Lung (tissue), 12 donors: Measurements from ENCODE around the gene CD8A. TPM values are rescaled to one million over a fixed set of nuclear protein-coding genes. Genes with fewer than 3 reads are reported as not detected.

ENCODE experiments used
- ATAC-seq: fragments of 200-7000 bp; cut with Tn5 transposase; one replicate; pipeline ENCODE4 v1.9.1; 2020; ENCODE audit warnings: moderate number of reproducible peaks; ENCODE audit not compliant: insufficient read depth, low FRiP score
- DNase-seq, 3 donors: peaks; one replicate each; pipeline ENCODE4 v3.0.0-alpha.2; 2013 to 2017
- H3K27ac ChIP-seq, 2 donors: one replicate each; pipeline ENCODE4 v1.5.1; 2013; ENCODE audit warnings: mild to moderate bottlenecking in 2 of 2, moderate library complexity in 2 of 2, control low read depth in 1 of 2, inconsistent platforms in 1 of 2, low read depth in 1 of 2, low read length in 1 of 2
- H3K27me3 ChIP-seq, 3 donors: one replicate each; pipeline ENCODE4 v1.5.1; 2013; ENCODE audit warnings: low read length in 2 of 3; ENCODE audit not compliant: control insufficient read depth in 3 of 3, insufficient read depth in 3 of 3
- H3K36me3 ChIP-seq, 4 donors: one replicate each; pipeline ENCODE4 v1.5.1; 2013; ENCODE audit warnings: low read length in 4 of 4, mild to moderate bottlenecking in 1 of 4, moderate library complexity in 1 of 4; ENCODE audit not compliant: control insufficient read depth in 4 of 4, insufficient read depth in 4 of 4
- H3K4me1 ChIP-seq, 5 donors: one replicate each; pipeline ENCODE4 v1.5.1; 2013; ENCODE audit warnings: low read length in 5 of 5, mild to moderate bottlenecking in 2 of 5, moderate library complexity in 1 of 5; ENCODE audit not compliant: control insufficient read depth in 5 of 5, insufficient read depth in 5 of 5
- H3K4me3 ChIP-seq: one replicate; pipeline ENCODE4 v1.5.1; 2013; ENCODE audit warnings: mild to moderate bottlenecking, control low read depth, moderate library complexity
- H3K9ac ChIP-seq, 2 donors: one replicate each; pipeline ENCODE4 v1.5.1; 2013; ENCODE audit warnings: low read length in 2 of 2, control low read depth in 1 of 2; ENCODE audit not compliant: insufficient read depth in 1 of 2
- H3K9me3 ChIP-seq, 4 donors: one replicate each; pipeline ENCODE4 v1.5.1; 2013; ENCODE audit warnings: low read length in 3 of 4, mild to moderate bottlenecking in 1 of 4, moderate library complexity in 1 of 4; ENCODE audit not compliant: control insufficient read depth in 4 of 4, insufficient read depth in 3 of 4
- WGBS, 2 donors: extraction: QIAGEN DNeasy Blood & Tissue Kit; methylation state at CpG; one replicate each; pipeline ENCODE4 v1.1.7; 2013; 5-methylcytosine and 5-hydroxymethylcytosine counted together
- polyA plus RNA-seq, 2 donors: library from polyadenylated mRNA; stranded (reverse); fragments of 200-250 nt; gene quantifications; one replicate each; pipeline ENCODE4 v1.2.1, GENCODE V29; 2013
- total RNA-seq, 2 donors: library from RNA; depleted of rRNA in 1 of 2; stranded (reverse); fragments of >200 nt in 1 of 2; gene quantifications; one replicate each; pipeline ENCODE4 v1.2.1, GENCODE V29; 2014 to 2021
- TF ChIP-seq, protein P1 (sequence below): IDR thresholded peaks from 2 replicates; pipeline ENCODE4 v1.5.1; 2012; ENCODE audit warnings: mild to moderate bottlenecking; ENCODE audit errors: control extremely low read depth, extremely low read depth
- donor health status: control.
- donor health status: control.
- donor health status: Bipolar disorder and iron deficiency.
- donor health status: healthy.
- donor health status: DM: yes; HTN: yes; CAD: no.

CD8A gene
- total and polyA plus RNA-seq, 4 donors, result 1.1 to 3.7 (median 3.0) TPM

DNA sequence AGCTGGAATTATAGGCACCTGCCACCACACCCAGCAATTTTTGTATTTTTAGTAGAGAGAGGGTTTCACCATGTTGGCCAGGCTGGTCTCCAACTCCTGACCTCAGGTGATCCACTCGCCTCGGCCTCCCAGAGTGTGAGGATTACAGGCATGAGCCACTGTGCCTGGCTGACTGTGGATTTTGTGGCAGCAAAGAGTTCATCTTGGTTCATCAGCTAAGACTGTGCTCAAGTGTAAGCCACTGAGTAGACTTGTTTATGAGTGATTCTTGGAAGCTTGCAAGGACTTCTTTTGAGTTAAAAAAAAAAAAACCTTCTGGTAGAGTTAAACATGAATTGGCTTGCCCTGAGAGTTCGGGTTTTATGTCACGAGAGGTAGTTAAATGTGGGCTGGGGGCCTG is 36.2 kb upstream of the CD8A start:
- TF ChIP-seq, protein P1, sequence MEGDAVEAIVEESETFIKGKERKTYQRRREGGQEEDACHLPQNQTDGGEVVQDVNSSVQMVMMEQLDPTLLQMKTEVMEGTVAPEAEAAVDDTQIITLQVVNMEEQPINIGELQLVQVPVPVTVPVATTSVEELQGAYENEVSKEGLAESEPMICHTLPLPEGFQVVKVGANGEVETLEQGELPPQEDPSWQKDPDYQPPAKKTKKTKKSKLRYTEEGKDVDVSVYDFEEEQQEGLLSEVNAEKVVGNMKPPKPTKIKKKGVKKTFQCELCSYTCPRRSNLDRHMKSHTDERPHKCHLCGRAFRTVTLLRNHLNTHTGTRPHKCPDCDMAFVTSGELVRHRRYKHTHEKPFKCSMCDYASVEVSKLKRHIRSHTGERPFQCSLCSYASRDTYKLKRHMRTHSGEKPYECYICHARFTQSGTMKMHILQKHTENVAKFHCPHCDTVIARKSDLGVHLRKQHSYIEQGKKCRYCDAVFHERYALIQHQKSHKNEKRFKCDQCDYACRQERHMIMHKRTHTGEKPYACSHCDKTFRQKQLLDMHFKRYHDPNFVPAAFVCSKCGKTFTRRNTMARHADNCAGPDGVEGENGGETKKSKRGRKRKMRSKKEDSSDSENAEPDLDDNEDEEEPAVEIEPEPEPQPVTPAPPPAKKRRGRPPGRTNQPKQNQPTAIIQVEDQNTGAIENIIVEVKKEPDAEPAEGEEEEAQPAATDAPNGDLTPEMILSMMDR, result no peak
- no peaks in the 10 kb centered on the region for H3K36me3 ChIP-seq
- H3K4me1 ChIP-seq, result no peaks in the 10 kb centered on the region
- H3K9me3 ChIP-seq, result peaks cover 0 to 9% (median 3%) of the 10 kb centered on the region in 4 donors
- DNase-seq (no peak), ATAC-seq (no peak)
- H3K4me3 ChIP-seq, result no peak overlapping the region
- H3K27ac ChIP-seq, result no peak overlapping the region
- 89 to 96% methylated on average over 4 of the region's 4 CpGs for WGBS, 2 donors
- peaks cover 0 to 5% (median 0%) of the 10 kb centered on the region in 3 donors for H3K27me3 ChIP-seq
- H3K9ac ChIP-seq, result no peak overlapping the region

- Histone ChIP-seq H3K4me1 (no peaks in the 10 kb centered on the region), H3K27ac (no peak overlapping the region), H3K4me3 (no peak overlapping the region), H3K27me3 (peaks cover 0 to 5% (median 0%) of the 10 kb centered on the region in 3 donors), H3K9ac (no peak overlapping the region), H3K36me3 (no peaks in the 10 kb centered on the region), H3K9me3 (peaks cover 0 to 14% (median 3%) of the 10 kb centered on the region in 4 donors)
- TF ChIP-seq, protein P1, result no peak
- DNase-seq (no peak), ATAC-seq (no peak)
- WGBS, 2 donors, result 72 to 81% methylated on average over 16 of the region's 16 CpGs
These were observed 35.1 kb upstream of the CD8A start for GRCh38 chr2:86825693-86826381.

- 85 to 94% methylated on average over 11 of the region's 11 CpGs for WGBS, 2 donors
- no peak overlapping the region for H3K9ac ChIP-seq
- DNase-seq (no peak), ATAC-seq (no peak)
- no peak overlapping the region for H3K4me3 ChIP-seq
- H3K27ac ChIP-seq, result no peak overlapping the region
- TF ChIP-seq, protein P1, result no peak
- peaks cover 0 to 14% (median 3%) of the 10 kb centered on the region in 4 donors for H3K9me3 ChIP-seq
- H3K4me1 ChIP-seq, result no peaks in the 10 kb centered on the region
- H3K27me3 ChIP-seq, result peaks cover 0 to 5% (median 0%) of the 10 kb centered on the region in 3 donors
- no peaks in the 10 kb centered on the region for H3K36me3 ChIP-seq
These were observed 34.5 kb upstream of the CD8A start for GRCh38 chr2:86825036-86825692.
